Measurements from ENCODE around the gene ZMYND12. TPM values are rescaled to one million over a fixed set of nuclear protein-coding genes. Genes with fewer than 3 reads are reported as not detected.

ZMYND12 gene
- total and polyA plus RNA-seq, 2 donors (not counting 3 experiments of a cell fraction or from before 2014, with no cell fraction given) = 0.33 to 0.40 TPM

- no peak for FAIRE-seq
These were observed 70.5 kb downstream of the ZMYND12 start for GRCh38 chr1:42385283-42385682.

More at GRCh38 chr1:42385283-42385682, 70.5 kb downstream of the ZMYND12 start:
- Histone ChIP-seq H3K36me3 (ENCODE audit: control insufficient read depth in 2 of 2, extremely low read depth in 1 of 2, insufficient read depth in 2 of 2, low read length in 2 of 2) (no peaks in the 10 kb centered on the region), H3K79me2 (ENCODE audit: control insufficient read depth, insufficient read depth, low read length) (no peaks in the 10 kb centered on the region), H3K4me3 (replicated peaks in 1 of 3; ENCODE audit: insufficient read depth in 1 of 3, low read depth in 1 of 3, low read length in 3 of 3) (no peak overlapping the region), H3K9me1 (replicated peaks; ENCODE audit: control insufficient read depth, extremely low read depth, insufficient read depth, low read length) (no peaks in the 10 kb centered on the region), H3K9ac (replicated peaks; ENCODE audit: extremely low read depth, insufficient read depth, low read length) (no peak overlapping the region), H2AFZ (ENCODE audit: low read depth, low read length) (no peak overlapping the region), H3K27me3 (ENCODE audit: control insufficient read depth in 2 of 2, insufficient read depth in 2 of 2, low read length in 2 of 2) (peaks cover 15 to 27% of the 10 kb centered on the region in 2 experiments), H3K9me3 (replicated peaks; ENCODE audit: control insufficient read depth, insufficient read depth, low read length) (no peaks in the 10 kb centered on the region), H3K27ac (ENCODE audit: insufficient read depth, low read depth, low read length) (no peak overlapping the region), H4K20me1 (replicated peaks; ENCODE audit: control insufficient read depth, extremely low read depth, insufficient read depth, low read length) (no peaks in the 10 kb centered on the region), H3K4me1 (ENCODE audit: control insufficient read depth, extremely low read depth, insufficient read depth, low read length) (peaks cover 2% of the 10 kb centered on the region), H3K4me2 (ENCODE audit: insufficient read depth, low read length) (no peak overlapping the region)
- no peak for DNase-seq (ENCODE audit: low read depth, low spot score)
- TF ChIP-seq JUN (IDR thresholded peaks at IDR 0.05; ENCODE audit: borderline replicate concordance, insufficient read depth, insufficient read length, low read depth) = no peak
- TF ChIP-seq MYC (IDR thresholded peaks at IDR 0.05; ENCODE audit: low read depth, low read length) = no peak
- TF ChIP-seq POLR2AphosphoS5 (IDR thresholded peaks at IDR 0.05; ENCODE audit: insufficient read depth, low read depth, low read length) = no peak
- no peak for TF ChIP-seq GATA2 (IDR thresholded peaks at IDR 0.05; ENCODE audit: insufficient read depth, insufficient read length, low read depth, low read length)
- TF ChIP-seq, protein P1, sequence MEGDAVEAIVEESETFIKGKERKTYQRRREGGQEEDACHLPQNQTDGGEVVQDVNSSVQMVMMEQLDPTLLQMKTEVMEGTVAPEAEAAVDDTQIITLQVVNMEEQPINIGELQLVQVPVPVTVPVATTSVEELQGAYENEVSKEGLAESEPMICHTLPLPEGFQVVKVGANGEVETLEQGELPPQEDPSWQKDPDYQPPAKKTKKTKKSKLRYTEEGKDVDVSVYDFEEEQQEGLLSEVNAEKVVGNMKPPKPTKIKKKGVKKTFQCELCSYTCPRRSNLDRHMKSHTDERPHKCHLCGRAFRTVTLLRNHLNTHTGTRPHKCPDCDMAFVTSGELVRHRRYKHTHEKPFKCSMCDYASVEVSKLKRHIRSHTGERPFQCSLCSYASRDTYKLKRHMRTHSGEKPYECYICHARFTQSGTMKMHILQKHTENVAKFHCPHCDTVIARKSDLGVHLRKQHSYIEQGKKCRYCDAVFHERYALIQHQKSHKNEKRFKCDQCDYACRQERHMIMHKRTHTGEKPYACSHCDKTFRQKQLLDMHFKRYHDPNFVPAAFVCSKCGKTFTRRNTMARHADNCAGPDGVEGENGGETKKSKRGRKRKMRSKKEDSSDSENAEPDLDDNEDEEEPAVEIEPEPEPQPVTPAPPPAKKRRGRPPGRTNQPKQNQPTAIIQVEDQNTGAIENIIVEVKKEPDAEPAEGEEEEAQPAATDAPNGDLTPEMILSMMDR (IDR thresholded peaks at IDR 0.05; ENCODE audit: extremely low read depth in 1 of 2, insufficient read depth in 1 of 2, low read depth in 1 of 2, low read length in 2 of 2) = no peak
- TF ChIP-seq EZH2 (IDR thresholded peaks at IDR 0.05; ENCODE audit: borderline replicate concordance, low read depth, low read length, severe bottlenecking) = no peak
- TF ChIP-seq MAX (IDR thresholded peaks at IDR 0.05; ENCODE audit: insufficient read depth, insufficient read length) = no peak
- TF ChIP-seq FOS (IDR thresholded peaks at IDR 0.05; ENCODE audit: borderline replicate concordance, insufficient read depth, low read length) = no peak
- no peak for TF ChIP-seq POLR2A (IDR thresholded peaks at IDR 0.05; ENCODE audit: low read depth, low read length)
- no TSS peak for BruUV-seq (replicated peaks)
- ChIA-PET CTCF (interaction anchor here (1.2 kb wide), 1 partner anchor 19 kb away, joined by 4 read pairs; no protein-coding TSS in a partner anchor), POLR2A (no interaction called here)
- intact Hi-C loops (cut with micrococcal nuclease) = no loop called here
- dilution Hi-C loops (cut with MboI; ENCODE audit: extremely low pct_ligation_motif_present, low sequenced_read_pairs) = no loop called here
